Measurements from ENCODE around the gene HDGFL3. TPM values are rescaled to one million over a fixed set of nuclear protein-coding genes. Genes with fewer than 3 reads are reported as not detected.
A peak's percentile ranks its signal among the peaks of the same experiment; 100 is the strongest.

HDGFL3 gene
- total and polyA plus RNA-seq, 4 donors: 7.3 to 41.0 (median 19.7) TPM

- no peak for ATAC-seq (ENCODE audit: insufficient read depth, low FRiP score)
- Histone ChIP-seq H3K27ac (ENCODE audit: low read depth in 1 of 2, low read length in 1 of 2) (no peak overlapping the region), H3K36me3 (ENCODE audit: control insufficient read depth in 4 of 4, insufficient read depth in 4 of 4, low read length in 4 of 4) (peaks cover 0 to 12% (median 0%) of the 10 kb centered on the region in 4 donors), H3K9ac (ENCODE audit: insufficient read depth in 1 of 2, low read length in 2 of 2) (no peak overlapping the region), H3K27me3 (ENCODE audit: control insufficient read depth in 3 of 3, insufficient read depth in 3 of 3, low read length in 2 of 3) (peaks cover 0 to under 1% (median 0%) of the 10 kb centered on the region in 3 donors), H3K4me3 (no peak overlapping the region), H3K4me1 (ENCODE audit: control insufficient read depth in 5 of 5, insufficient read depth in 5 of 5, low read length in 5 of 5) (peaks cover 0 to 15% (median 0%) of the 10 kb centered on the region in 5 donors), H3K9me3 (ENCODE audit: control insufficient read depth in 4 of 4, insufficient read depth in 3 of 4, low read length in 3 of 4) (no peaks in the 10 kb centered on the region)
- TF ChIP-seq CTCF (IDR thresholded peaks at IDR 0.05; ENCODE audit: control extremely low read depth, extremely low read depth): no peak
- WGBS, 2 donors: 97 to 100% methylated on average over 6 of the region's 6 CpGs
- no peak for DNase-seq
Measured at GRCh38 chr15:83114856-83115255, 92.8 kb downstream of the HDGFL3 start.

- H3K4me3 ChIP-seq: no peak overlapping the region
- no peak for TF ChIP-seq CTCF (IDR thresholded peaks at IDR 0.05; ENCODE audit: control extremely low read depth, extremely low read depth)
- H3K27ac ChIP-seq (ENCODE audit: low read depth in 1 of 2, low read length in 1 of 2): peak overlapping the region in 1 of 2 donors; percentile 11
- peaks cover 0 to 4% (median 3%) of the 10 kb centered on the region in 3 donors for H3K27me3 ChIP-seq (ENCODE audit: control insufficient read depth in 3 of 3, insufficient read depth in 3 of 3, low read length in 2 of 3)
- peaks cover 0 to 8% (median 0%) of the 10 kb centered on the region in 4 donors for H3K36me3 ChIP-seq (ENCODE audit: control insufficient read depth in 4 of 4, insufficient read depth in 4 of 4, low read length in 4 of 4)
- H3K9me3 ChIP-seq (ENCODE audit: control insufficient read depth in 4 of 4, insufficient read depth in 3 of 4, low read length in 3 of 4): no peaks in the 10 kb centered on the region
- ATAC-seq (ENCODE audit: insufficient read depth, low FRiP score) (no peak), DNase-seq (no peak)
- 85 to 92% methylated on average over 5 of the region's 5 CpGs for WGBS, 2 donors
- no peak overlapping the region for H3K9ac ChIP-seq (ENCODE audit: insufficient read depth in 1 of 2, low read length in 2 of 2)
- peaks cover 0 to 21% (median 0%) of the 10 kb centered on the region in 5 donors for H3K4me1 ChIP-seq (ENCODE audit: control insufficient read depth in 5 of 5, insufficient read depth in 5 of 5, low read length in 5 of 5)
Measured at GRCh38 chr15:83113881-83114674, 93.5 kb downstream of the HDGFL3 start.

GRCh38 chr15:83112956-83113299 lies 94.7 kb downstream of the HDGFL3 start:
- WGBS, 2 donors: 49 to 58% methylated on average over 3 of the region's 3 CpGs
- peaks cover 0 to 15% (median 10%) of the 10 kb centered on the region in 3 donors for H3K27me3 ChIP-seq (ENCODE audit: control insufficient read depth in 3 of 3, insufficient read depth in 3 of 3, low read length in 2 of 3)
- no peak overlapping the region for H3K4me3 ChIP-seq
- H3K9me3 ChIP-seq (ENCODE audit: control insufficient read depth in 4 of 4, insufficient read depth in 3 of 4, low read length in 3 of 4): no peaks in the 10 kb centered on the region
- no peak for TF ChIP-seq CTCF (IDR thresholded peaks at IDR 0.05; ENCODE audit: control extremely low read depth, extremely low read depth)
- no peak for DNase-seq
- peaks cover 0 to 6% (median 0%) of the 10 kb centered on the region in 4 donors for H3K36me3 ChIP-seq (ENCODE audit: control insufficient read depth in 4 of 4, insufficient read depth in 4 of 4, low read length in 4 of 4)
- no peak for ATAC-seq (ENCODE audit: insufficient read depth, low FRiP score)
- H3K4me1 ChIP-seq (ENCODE audit: control insufficient read depth in 5 of 5, insufficient read depth in 5 of 5, low read length in 5 of 5): peaks cover 0 to 31% (median 0%) of the 10 kb centered on the region in 5 donors
- peak overlapping the region in 1 of 2 donors; percentile 11 for H3K27ac ChIP-seq (ENCODE audit: low read depth in 1 of 2, low read length in 1 of 2)
- H3K9ac ChIP-seq (ENCODE audit: insufficient read depth in 1 of 2, low read length in 2 of 2): no peak overlapping the region

Data from lung (tissue), 12 donors.